Measurements from ENCODE around the gene AIRE. TPM values are rescaled to one million over a fixed set of nuclear protein-coding genes. Genes with fewer than 3 reads are reported as not detected.

The AIRE gene
- total RNA-seq, 3 donors from 2014 or later = not detected

DNA sequence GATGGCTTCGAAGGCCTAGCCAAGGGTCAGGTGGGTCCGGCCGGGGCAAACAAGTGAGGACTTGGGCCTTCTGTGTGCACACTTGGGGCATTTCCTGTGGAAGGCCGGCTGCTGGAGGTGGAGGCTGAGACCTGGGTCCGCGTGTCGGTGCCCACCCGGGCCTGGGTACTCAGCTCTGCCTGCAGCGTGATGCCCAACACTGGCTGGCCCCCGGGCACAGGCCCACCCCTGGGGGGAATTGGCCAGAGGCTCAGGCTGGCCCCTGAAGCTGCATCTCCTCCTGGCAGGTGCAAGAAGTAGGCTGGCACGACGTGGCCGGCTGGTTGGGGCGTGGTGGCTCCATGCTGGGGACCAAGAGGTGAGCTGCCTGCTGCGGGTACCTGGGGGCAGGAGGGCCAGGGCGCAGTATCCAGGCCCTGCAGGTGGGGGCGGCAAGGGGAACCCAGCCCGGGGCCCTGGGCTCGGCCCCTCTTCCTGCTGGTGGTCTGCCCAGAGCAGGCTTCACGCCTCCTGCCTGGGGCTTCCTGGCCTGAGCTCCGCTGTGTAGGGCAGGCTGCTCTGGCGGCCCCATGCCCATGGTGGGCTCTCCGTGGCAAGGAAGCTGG is 36.3 kb downstream of the AIRE start:
- Histone ChIP-seq H3K27me3 (no peaks in the 10 kb centered on the region), H3K4me3 (no peak overlapping the region), H3K27ac (no peak overlapping the region), H3K36me3 (peaks cover 8% of the 10 kb centered on the region), H3K4me1 (no peaks in the 10 kb centered on the region), H3K9me3 (no peaks in the 10 kb centered on the region)
- intact Hi-C loops (cut with DNase I; ENCODE audit: low total_unique reads) = no loop called here
- TF ChIP-seq POLR2AphosphoS5 (IDR thresholded peaks at IDR 0.05) = no peak
- TF ChIP-seq POLR2A (IDR thresholded peaks at IDR 0.05) = no peak
- TF ChIP-seq, protein P1, sequence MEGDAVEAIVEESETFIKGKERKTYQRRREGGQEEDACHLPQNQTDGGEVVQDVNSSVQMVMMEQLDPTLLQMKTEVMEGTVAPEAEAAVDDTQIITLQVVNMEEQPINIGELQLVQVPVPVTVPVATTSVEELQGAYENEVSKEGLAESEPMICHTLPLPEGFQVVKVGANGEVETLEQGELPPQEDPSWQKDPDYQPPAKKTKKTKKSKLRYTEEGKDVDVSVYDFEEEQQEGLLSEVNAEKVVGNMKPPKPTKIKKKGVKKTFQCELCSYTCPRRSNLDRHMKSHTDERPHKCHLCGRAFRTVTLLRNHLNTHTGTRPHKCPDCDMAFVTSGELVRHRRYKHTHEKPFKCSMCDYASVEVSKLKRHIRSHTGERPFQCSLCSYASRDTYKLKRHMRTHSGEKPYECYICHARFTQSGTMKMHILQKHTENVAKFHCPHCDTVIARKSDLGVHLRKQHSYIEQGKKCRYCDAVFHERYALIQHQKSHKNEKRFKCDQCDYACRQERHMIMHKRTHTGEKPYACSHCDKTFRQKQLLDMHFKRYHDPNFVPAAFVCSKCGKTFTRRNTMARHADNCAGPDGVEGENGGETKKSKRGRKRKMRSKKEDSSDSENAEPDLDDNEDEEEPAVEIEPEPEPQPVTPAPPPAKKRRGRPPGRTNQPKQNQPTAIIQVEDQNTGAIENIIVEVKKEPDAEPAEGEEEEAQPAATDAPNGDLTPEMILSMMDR (IDR thresholded peaks at IDR 0.05) = no peak
- DNase-seq (ENCODE audit: low spot score in 2 of 2) = no peak

DNA sequence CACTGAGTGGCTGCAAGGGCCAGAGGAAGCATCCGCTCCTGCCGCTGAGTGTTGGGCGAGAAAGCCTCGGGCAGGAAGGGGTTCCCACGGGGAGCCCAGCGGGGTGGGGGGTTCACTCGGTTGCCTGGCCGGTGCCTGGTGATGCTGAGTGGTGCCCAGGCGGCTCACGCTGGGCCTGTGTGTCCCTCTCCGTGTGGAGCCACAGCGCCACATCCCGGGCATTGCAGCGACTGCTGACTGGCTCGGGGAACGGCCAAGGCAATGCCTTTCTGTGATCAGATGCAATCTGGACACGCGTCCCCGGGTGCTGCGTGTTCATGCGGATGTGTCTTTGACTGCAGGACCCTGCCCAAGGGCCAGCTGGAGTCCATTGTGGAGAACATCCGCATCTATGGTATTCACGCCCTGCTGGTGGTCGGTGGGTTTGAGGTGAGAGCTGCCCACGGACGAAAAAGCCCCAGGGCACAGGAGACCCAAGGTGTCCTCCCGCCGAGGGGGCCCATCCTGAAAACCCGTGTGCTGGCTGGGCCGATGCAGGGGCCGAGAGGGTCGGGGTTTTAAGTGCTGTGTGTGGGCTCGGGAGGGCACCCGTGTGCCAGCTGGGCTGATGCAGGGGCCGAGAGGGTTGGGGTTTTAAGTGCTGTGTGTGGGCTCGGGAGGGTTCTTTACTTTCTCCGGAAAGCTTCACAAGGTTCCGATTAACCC is 37.1 kb downstream of the AIRE start:
- Histone ChIP-seq H3K36me3 (peaks cover 8% of the 10 kb centered on the region), H3K27me3 (no peaks in the 10 kb centered on the region), H3K4me1 (no peaks in the 10 kb centered on the region), H3K9me3 (no peaks in the 10 kb centered on the region), H3K4me3 (no peak overlapping the region), H3K27ac (no peak overlapping the region)
- intact Hi-C loops (cut with DNase I; ENCODE audit: low total_unique reads) = no loop called here
- TF ChIP-seq, protein P1 (IDR thresholded peaks at IDR 0.05) = no peak
- no peak for TF ChIP-seq POLR2AphosphoS5 (IDR thresholded peaks at IDR 0.05)
- no peak for TF ChIP-seq POLR2A (IDR thresholded peaks at IDR 0.05)
- DNase-seq (ENCODE audit: low spot score in 2 of 2) = no peak

DNA sequence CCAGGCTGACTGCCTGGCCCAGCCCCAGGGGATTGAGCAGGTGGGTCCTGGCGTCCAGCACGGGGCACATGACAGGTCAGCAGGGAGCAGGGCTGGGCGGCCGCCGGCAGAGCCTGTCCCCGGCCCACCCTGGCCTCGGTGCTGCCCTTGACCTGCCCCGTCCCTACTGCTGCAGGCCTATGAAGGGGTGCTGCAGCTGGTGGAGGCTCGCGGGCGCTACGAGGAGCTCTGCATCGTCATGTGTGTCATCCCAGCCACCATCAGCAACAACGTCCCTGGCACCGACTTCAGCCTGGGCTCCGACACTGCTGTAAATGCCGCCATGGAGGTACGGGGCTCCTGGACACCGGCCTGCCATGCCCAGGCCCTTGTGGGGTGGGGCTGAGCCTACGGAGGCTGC is 37.9 kb downstream of the AIRE start:
- Histone ChIP-seq H3K27me3 (no peaks in the 10 kb centered on the region), H3K4me3 (no peak overlapping the region), H3K9me3 (no peaks in the 10 kb centered on the region), H3K36me3 (peaks cover 8% of the 10 kb centered on the region), H3K4me1 (no peaks in the 10 kb centered on the region), H3K27ac (no peak overlapping the region)
- TF ChIP-seq POLR2AphosphoS5 (IDR thresholded peaks at IDR 0.05) = no peak
- no peak for TF ChIP-seq POLR2A (IDR thresholded peaks at IDR 0.05)
- TF ChIP-seq, protein P1 (IDR thresholded peaks at IDR 0.05) = no peak
- intact Hi-C loops (cut with DNase I; ENCODE audit: low total_unique reads) = no loop called here
- no peak for DNase-seq (ENCODE audit: low spot score in 2 of 2)

DNA sequence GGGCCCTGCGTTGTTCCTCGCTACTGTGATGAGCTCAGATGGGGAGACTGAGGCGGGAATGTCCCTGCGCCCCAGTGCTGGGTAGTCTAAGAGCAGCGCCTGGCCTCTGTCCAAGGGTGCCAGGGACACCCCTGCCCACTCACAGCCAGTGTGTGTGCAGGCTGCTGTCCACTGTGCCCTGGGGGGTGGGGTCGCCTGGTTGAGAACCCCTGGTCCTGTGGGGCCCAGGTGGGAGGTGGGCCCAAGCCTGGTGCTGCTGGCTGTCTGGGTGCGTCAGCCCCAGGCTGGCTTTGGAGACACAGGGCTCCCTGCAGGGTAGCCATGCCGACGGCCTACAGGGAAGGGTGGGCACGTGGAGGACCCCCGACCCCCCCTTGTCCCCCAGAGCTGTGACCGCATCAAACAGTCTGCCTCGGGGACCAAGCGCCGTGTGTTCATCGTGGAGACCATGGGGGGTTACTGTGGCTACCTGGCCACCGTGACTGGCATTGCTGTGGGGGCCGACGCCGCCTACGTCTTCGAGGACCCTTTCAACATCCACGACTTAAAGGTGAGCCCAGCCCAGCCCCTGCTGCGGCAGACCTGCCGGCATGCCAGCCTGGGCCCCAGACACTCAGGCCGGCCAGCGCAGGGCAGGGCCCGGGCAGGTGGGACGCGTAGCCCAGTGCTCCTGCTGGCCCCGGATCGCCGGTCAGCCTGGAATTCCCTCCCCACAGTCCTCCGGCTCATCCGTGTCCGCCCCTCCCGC is 38.6 kb downstream of the AIRE start:
- Histone ChIP-seq H3K36me3 (peaks cover 8% of the 10 kb centered on the region), H3K27ac (no peak overlapping the region), H3K4me3 (no peak overlapping the region), H3K27me3 (no peaks in the 10 kb centered on the region), H3K9me3 (no peaks in the 10 kb centered on the region), H3K4me1 (no peaks in the 10 kb centered on the region)
- TF ChIP-seq, protein P1 (IDR thresholded peaks at IDR 0.05) = no peak
- no peak for TF ChIP-seq POLR2A (IDR thresholded peaks at IDR 0.05)
- TF ChIP-seq POLR2AphosphoS5 (IDR thresholded peaks at IDR 0.05) = no peak
- intact Hi-C loops (cut with DNase I; ENCODE audit: low total_unique reads) = no loop called here
- no peak for DNase-seq (ENCODE audit: low spot score in 2 of 2)

DNA sequence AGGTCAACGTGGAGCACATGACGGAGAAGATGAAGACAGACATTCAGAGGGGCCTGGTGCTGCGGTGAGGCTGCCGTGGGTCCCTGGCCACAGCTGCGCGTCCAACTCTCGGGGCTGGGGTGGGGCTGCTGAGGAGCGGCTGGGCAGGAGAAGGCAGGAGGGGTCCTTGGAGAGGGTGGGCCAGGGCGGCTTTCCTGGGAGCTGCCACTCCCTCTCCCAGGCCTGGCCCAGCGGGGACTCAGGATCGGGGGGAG is 39.1 kb downstream of the AIRE start:
- H3K36me3 ChIP-seq = peaks cover 8% of the 10 kb centered on the region
- H3K4me3 ChIP-seq = no peak overlapping the region
- H3K27ac ChIP-seq = no peak overlapping the region
- intact Hi-C loops (cut with DNase I; ENCODE audit: low total_unique reads) = no loop called here
- H3K27me3 ChIP-seq = no peaks in the 10 kb centered on the region
- no peaks in the 10 kb centered on the region for H3K9me3 ChIP-seq
- DNase-seq (ENCODE audit: low spot score in 2 of 2) = no peak
- TF ChIP-seq, protein P1 (IDR thresholded peaks at IDR 0.05) = no peak
- no peak for TF ChIP-seq POLR2A (IDR thresholded peaks at IDR 0.05)
- TF ChIP-seq POLR2AphosphoS5 (IDR thresholded peaks at IDR 0.05) = no peak
- H3K4me1 ChIP-seq = no peaks in the 10 kb centered on the region
